ENCODE measurements around the gene KRT86. TPM values are rescaled to one million over a fixed set of nuclear protein-coding genes. Genes with fewer than 3 reads are reported as not detected.
"Not testable (repeated sequence)": the region's sequence is repeated elsewhere in the genome, so short reads cannot be mapped to it uniquely, and the experiment has no call there.

Gene KRT86
- total RNA-seq, 4 donors from 2014 or later: 3.6 TPM; not detected in 3

DNA sequence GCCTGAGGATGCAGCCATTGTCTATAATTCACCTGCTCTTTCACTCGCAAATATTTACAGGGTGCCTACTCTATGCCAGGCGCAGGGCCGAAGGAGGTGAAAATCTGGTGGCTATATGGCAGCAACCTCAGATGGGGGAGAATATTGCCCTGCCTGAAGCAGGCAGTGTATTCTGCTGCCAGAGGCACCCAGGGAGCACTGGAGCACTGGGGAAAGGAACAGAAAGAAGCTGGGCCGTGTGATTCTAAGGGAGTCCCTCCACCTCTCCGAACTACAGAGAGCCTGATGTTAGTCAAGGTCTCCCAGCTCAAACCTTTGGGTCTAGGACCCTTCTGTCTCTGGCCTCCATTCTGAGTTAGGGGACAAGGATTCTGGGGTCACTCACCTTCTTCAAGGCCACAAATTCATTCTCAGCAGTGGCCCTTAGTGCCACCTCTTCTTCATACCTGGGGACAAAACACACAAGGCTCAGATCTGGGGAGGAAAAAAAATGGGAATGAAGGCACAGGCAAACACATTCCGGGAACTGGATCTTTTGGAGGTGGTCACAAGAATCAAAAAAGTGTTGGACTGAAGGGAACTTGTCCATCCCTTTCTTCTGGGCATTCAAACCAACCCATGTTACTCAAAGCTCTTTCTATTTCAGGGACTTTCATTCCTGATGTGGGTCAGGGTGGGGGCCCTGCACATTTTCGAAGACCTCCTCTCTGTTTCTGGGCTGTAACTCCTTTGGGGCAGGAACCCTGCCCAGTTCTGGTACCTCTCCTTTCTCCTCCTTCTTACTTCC is 19.3 kb upstream of the KRT86 start:
- Histone ChIP-seq H3K36me3 (no peaks in the 10 kb centered on the region), H3K9me3 (no peaks in the 10 kb centered on the region), H3K4me1 (peaks cover 0 to 7% (median 6%) of the 10 kb centered on the region in 4 donors), H3K27me3 (peaks cover 54% of the 10 kb centered on the region), H3K4me3 (no peak overlapping the region), H3K27ac (no peak overlapping the region)
- no peak for DNase-seq
- intact Hi-C loops (cut with DNase I; ENCODE audit: low total_unique reads) (no loop called here), in situ Hi-C loops (cut with MboI; ENCODE audit: low pct_ligation_motif_present in 1 of 4, low pct_unique_long_range_greater_than_20kb in 1 of 4, low sequenced_read_pairs in 3 of 4) (no loop called here)
- WGBS, 2 donors (ENCODE audit: low coverage in 1 of 2): 67 to 85% methylated on average over 3 to 7 of the region's 7 CpGs
- TF ChIP-seq, protein P1, sequence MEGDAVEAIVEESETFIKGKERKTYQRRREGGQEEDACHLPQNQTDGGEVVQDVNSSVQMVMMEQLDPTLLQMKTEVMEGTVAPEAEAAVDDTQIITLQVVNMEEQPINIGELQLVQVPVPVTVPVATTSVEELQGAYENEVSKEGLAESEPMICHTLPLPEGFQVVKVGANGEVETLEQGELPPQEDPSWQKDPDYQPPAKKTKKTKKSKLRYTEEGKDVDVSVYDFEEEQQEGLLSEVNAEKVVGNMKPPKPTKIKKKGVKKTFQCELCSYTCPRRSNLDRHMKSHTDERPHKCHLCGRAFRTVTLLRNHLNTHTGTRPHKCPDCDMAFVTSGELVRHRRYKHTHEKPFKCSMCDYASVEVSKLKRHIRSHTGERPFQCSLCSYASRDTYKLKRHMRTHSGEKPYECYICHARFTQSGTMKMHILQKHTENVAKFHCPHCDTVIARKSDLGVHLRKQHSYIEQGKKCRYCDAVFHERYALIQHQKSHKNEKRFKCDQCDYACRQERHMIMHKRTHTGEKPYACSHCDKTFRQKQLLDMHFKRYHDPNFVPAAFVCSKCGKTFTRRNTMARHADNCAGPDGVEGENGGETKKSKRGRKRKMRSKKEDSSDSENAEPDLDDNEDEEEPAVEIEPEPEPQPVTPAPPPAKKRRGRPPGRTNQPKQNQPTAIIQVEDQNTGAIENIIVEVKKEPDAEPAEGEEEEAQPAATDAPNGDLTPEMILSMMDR (IDR thresholded peaks at IDR 0.05): no peak

DNA sequence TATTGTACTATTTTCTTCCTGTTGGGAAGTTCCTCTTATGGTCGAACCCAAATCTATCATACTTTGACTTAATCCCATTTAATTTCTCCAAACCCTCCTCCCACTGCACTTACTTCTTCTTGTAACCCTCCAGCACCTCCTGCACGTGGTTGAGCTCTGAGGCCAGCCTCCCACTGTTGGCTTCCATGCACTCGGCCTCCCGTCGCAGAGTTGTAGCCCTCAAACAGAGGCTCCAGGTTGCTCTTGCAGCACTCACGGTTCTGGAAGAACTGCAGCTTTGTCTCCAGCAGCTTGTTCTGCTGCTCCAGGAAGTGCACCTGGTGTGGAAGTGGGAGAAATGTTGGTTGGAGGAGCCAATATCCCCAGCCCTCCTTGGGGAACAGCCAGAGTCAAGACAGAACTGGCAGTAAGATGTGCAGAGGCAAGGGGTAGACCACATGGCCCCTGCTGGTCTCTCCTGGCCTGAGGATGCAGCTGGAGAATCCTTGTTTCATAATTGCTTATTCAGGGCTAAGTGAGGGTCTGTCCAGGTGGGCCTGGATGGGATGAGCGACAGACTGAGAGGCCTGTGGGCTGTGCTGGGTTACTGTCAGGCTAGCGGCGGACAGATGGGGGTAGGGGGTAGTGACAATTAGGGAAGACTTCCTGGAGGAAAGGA is 18.4 kb upstream of the KRT86 start:
- H3K4me3 ChIP-seq: no peak overlapping the region
- no peaks in the 10 kb centered on the region for H3K36me3 ChIP-seq
- no peak for TF ChIP-seq POLR2A (IDR thresholded peaks at IDR 0.05)
- TF ChIP-seq, protein P1 (IDR thresholded peaks at IDR 0.05): no peak
- TF ChIP-seq POLR2AphosphoS5 (IDR thresholded peaks at IDR 0.05): no peak
- no peak for TF ChIP-seq EP300 (IDR thresholded peaks at IDR 0.05; ENCODE audit: low read depth)
- H3K27ac ChIP-seq: no peak overlapping the region
- peaks cover 54% of the 10 kb centered on the region for H3K27me3 ChIP-seq
- intact Hi-C loops (cut with DNase I; ENCODE audit: low total_unique reads): no loop called here
- 77 to 82% methylated on average over 5 to 9 of the region's 9 CpGs for WGBS, 2 donors (ENCODE audit: low coverage in 1 of 2)
- H3K4me1 ChIP-seq: peaks cover 0 to 7% (median 6%) of the 10 kb centered on the region in 4 donors
- DNase-seq: no peak
- H3K9me3 ChIP-seq: no peaks in the 10 kb centered on the region
- in situ Hi-C loops (cut with MboI; ENCODE audit: low pct_ligation_motif_present in 1 of 4, low pct_unique_long_range_greater_than_20kb in 1 of 4, low sequenced_read_pairs in 3 of 4): no loop called here

DNA sequence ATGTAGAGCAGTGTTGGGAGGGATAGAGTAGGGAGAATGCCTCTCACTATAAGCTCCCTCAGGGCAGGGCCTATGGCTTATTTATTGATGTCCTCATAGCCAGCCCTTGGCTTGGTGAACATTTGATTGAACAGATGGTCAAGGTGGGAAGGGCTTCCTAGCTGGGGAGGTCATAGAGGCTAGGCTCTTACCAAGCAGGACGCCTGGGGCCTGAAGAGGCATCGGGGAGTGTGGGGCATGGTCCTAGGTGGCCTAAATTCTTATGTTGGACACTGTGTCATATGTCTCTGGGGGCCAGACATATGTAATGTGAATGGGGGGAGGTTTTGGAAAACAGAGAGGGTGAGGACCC is 17.9 kb upstream of the KRT86 start:
- Histone ChIP-seq H3K27me3 (peaks cover 54% of the 10 kb centered on the region), H3K4me3 (no peak overlapping the region), H3K27ac (no peak overlapping the region), H3K9me3 (no peaks in the 10 kb centered on the region), H3K4me1 (peaks cover 0 to 7% (median 6%) of the 10 kb centered on the region in 4 donors), H3K36me3 (no peaks in the 10 kb centered on the region)
- 33 to 79% methylated on average over 2 of the region's 2 CpGs for WGBS, 2 donors (ENCODE audit: low coverage in 1 of 2)
- TF ChIP-seq POLR2AphosphoS5 (IDR thresholded peaks at IDR 0.05) (no peak), EP300 (IDR thresholded peaks at IDR 0.05; ENCODE audit: low read depth) (no peak)
- TF ChIP-seq, protein P1 (IDR thresholded peaks at IDR 0.05): no peak
- intact Hi-C loops (cut with DNase I; ENCODE audit: low total_unique reads) (no loop called here), in situ Hi-C loops (cut with MboI; ENCODE audit: low pct_ligation_motif_present in 1 of 4, low pct_unique_long_range_greater_than_20kb in 1 of 4, low sequenced_read_pairs in 3 of 4) (no loop called here)
- DNase-seq: no peak

DNA sequence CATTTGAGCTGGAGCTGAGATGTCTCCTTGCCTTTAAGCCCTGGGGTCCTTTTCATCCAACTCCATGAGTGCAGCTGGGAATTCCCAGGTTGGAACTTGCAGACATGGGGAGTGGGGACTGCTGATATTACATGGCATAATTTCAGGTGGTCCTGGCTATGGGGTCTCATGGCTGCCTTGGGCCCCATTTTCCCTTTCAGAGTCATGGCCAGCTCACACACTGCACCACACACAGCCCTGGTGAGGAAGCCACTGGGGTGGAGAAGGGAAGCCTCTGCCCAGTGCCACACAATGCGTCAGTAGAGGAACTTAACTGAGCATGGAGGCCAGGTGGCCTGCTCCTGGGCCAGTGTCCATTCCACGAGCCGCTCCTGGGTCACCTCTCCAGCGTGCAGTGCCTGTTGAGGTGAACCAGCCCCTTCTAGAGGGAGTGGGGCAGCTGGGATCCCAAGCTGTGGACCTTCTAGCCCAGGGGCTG is 17.3 kb upstream of the KRT86 start:
- in situ Hi-C loops (cut with MboI; ENCODE audit: low pct_ligation_motif_present in 1 of 4, low pct_unique_long_range_greater_than_20kb in 1 of 4, low sequenced_read_pairs in 3 of 4) (no loop called here), intact Hi-C loops (cut with DNase I; ENCODE audit: low total_unique reads) (no loop called here)
- TF ChIP-seq POLR2A (IDR thresholded peaks at IDR 0.05) (no peak), EP300 (IDR thresholded peaks at IDR 0.05; ENCODE audit: low read depth) (no peak), POLR2AphosphoS5 (IDR thresholded peaks at IDR 0.05) (no peak)
- TF ChIP-seq, protein P1 (IDR thresholded peaks at IDR 0.05): no peak
- no peaks in the 10 kb centered on the region for H3K9me3 ChIP-seq
- H3K4me1 ChIP-seq: peaks cover 0 to 7% (median 6%) of the 10 kb centered on the region in 4 donors
- no peak overlapping the region for H3K4me3 ChIP-seq
- no peak for DNase-seq
- no peaks in the 10 kb centered on the region for H3K36me3 ChIP-seq
- no peak overlapping the region for H3K27ac ChIP-seq
- 93% methylated on average over 4 of the region's 4 CpGs; no CpG with 5 or more reads in 1 of the 2 donors for WGBS, 2 donors (ENCODE audit: low coverage in 1 of 2)
- peaks cover 54% of the 10 kb centered on the region for H3K27me3 ChIP-seq

DNA sequence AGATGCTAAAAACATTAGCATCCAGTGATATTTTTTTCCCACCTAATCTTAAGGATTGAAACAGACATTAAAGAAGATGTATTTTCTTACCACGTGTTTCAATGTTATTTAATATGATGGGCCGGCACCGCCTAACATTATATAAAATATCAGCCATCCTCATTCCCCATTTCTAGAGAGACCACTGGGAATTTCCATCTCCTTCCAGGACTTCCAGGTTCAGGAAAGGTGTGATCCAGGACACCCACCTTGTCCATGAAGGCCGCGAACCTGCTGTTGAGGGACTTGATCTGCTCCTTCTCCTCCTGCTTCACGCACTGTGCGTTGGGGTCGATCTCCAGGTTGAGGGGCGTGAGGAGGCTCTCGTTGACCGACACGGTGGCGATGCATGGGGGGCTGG is 16.5 kb upstream of the KRT86 start:
- H3K36me3 ChIP-seq; H3K27ac ChIP-seq; intact Hi-C loops (cut with DNase I; ENCODE audit: low total_unique reads); H3K9me3 ChIP-seq; H3K4me3 ChIP-seq; in situ Hi-C loops (cut with MboI; ENCODE audit: low pct_ligation_motif_present in 1 of 4, low pct_unique_long_range_greater_than_20kb in 1 of 4, low sequenced_read_pairs in 3 of 4); DNase-seq; H3K4me1 ChIP-seq: not testable (repeated sequence)
- WGBS, 2 donors (ENCODE audit: low coverage in 1 of 2): 68 to 85% methylated on average over 4 to 13 of the region's 13 CpGs
- peaks cover 54% of the 10 kb centered on the region for H3K27me3 ChIP-seq

Data from transverse colon (tissue), 4 donors.